GM10266 (cell line): ENCODE results near the gene CD160.

ENCODE experiments used
- DNase-seq: peaks from one replicate; pipeline ENCODE4 v3.0.0; 2012; ENCODE audit errors: extremely low spot score
- TF ChIP-seq, protein P1 (sequence below): IDR thresholded peaks from 2 replicates; pipeline ENCODE4 v1.5.1; 2012; ENCODE audit warnings: mild to moderate bottlenecking, low read depth; ENCODE audit not compliant: control insufficient read depth, insufficient read depth; ENCODE audit errors: missing control alignments

Gene CD160

DNA sequence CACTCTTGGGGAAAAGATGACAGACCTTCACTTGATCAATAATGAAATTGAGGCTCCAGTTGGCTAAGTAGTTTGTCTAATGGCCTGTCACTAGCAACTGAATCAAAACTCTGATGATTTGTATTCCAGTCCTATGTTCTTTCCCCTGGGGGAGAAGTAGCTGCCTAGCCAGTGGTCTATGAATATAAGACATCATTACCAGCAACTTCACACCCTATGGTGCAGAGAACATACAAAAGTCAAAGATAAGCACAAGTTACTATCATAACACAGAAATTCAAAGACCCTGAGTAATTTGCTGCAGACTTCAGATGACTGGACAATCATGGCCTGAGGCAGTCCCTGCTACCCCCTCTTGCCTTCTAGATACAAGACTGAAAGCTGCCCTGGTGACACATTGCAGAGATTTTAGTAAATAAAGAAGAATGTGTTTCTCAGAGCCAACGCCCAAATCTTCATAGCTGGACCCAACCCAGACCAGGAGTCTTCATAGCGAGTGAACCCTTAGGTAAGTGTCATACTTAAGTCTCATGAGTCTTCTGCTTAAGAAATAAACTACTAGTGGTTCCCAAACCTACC is 13.1 kb upstream of the CD160 start:
- TF ChIP-seq, protein P1, sequence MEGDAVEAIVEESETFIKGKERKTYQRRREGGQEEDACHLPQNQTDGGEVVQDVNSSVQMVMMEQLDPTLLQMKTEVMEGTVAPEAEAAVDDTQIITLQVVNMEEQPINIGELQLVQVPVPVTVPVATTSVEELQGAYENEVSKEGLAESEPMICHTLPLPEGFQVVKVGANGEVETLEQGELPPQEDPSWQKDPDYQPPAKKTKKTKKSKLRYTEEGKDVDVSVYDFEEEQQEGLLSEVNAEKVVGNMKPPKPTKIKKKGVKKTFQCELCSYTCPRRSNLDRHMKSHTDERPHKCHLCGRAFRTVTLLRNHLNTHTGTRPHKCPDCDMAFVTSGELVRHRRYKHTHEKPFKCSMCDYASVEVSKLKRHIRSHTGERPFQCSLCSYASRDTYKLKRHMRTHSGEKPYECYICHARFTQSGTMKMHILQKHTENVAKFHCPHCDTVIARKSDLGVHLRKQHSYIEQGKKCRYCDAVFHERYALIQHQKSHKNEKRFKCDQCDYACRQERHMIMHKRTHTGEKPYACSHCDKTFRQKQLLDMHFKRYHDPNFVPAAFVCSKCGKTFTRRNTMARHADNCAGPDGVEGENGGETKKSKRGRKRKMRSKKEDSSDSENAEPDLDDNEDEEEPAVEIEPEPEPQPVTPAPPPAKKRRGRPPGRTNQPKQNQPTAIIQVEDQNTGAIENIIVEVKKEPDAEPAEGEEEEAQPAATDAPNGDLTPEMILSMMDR = no peak
- DNase-seq = no peak

DNA sequence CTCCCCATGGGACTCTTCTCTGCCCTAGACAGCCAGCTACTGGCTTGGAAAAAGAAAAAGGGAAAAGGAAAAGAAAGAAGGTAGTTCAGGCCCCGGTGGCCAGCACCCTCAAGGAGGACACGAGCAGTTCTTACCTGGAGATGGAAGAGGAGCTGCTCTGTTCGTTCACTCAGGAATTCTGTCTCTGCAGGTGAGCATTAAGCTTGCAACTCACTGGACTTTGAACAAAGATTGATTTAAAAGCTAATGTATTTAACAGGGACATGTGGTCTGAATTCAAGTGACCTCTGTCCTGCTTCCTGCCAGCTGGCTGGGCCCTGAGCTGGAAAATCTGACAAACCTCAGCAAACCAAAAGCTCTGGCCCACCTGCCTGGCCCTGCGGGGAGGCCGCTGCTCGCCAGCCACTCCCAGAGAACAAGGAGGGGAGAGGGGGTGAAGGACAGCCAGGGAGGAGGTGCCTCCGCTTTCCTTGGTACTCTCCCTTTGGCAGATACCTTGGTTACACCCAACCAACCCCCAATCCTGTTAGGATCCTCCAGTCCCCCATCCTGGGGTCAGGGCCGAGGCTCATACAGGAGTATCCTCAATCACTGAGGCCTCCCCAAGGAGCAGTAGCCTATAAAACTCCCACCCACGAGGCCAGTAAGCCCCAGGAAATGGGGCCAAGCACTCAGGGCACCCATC is 12.0 kb upstream of the CD160 start, which contains the start of gene PDZK1:
PDZK1 (minus strand) TSS at position 186 of the 685 bp plus-strand sequence. CDS start 19,347 bp downstream, outside the sequence.
- TF ChIP-seq, protein P1 = no peak
- DNase-seq = no peak

DNA sequence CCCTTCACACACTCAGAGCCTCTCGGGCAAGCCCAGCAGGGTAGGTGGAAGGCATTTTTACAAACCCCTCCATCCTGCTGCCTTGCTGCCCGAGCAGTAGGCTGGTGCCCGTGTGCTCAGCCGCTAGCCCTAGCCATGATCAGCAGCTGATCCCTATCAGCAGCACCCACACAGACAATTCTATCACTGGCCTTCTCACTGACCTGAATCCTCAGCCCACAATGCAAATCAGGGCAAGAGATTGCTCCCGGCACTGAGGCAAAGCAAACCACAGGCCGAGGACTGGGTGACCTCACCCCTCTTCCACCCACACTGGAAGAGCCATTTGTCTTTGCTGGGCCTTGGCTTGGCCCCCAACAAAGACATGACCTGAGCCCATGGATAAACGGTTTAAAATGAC is 11.2 kb upstream of the CD160 start:
- DNase-seq = peak; percentile 32

DNA sequence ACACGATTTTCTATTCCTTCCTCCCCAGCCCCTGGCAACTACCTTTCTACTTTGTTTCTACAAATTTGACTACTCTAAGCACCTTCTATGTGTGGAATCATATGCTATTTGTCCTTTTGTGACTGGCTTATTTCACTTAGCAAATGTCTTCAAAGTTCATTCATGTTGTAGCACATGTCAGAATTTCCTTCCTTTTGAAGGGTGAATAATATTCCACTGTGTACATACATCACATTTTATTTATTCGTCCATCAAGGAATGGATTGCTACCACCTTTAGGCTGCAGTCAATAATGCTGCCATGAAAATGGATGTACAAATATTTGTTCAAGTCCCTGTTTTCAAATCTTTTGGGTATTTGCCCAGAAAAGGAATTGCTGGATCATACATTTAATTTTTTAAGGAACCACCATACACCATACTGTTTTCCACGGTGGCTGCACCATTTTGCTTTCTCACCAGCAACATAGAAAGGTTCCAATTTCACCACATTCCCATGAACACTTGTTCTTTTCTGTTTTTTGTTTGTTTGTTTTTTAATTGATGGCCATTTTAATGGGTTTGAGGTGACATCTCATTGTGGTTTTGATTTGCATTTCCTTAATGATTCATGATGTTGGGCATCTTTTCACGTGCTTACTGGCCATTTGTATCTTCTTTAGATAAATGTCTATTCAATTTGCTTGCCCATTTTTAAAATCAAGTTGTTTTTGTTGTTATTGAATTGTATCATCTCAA is 8.8 kb upstream of the CD160 start:
- TF ChIP-seq, protein P1 = no peak
- no peak for DNase-seq

More for the DNA sequence above, 11.2 kb upstream of the CD160 start:
- TF ChIP-seq, protein P1 = no peak

DNA sequence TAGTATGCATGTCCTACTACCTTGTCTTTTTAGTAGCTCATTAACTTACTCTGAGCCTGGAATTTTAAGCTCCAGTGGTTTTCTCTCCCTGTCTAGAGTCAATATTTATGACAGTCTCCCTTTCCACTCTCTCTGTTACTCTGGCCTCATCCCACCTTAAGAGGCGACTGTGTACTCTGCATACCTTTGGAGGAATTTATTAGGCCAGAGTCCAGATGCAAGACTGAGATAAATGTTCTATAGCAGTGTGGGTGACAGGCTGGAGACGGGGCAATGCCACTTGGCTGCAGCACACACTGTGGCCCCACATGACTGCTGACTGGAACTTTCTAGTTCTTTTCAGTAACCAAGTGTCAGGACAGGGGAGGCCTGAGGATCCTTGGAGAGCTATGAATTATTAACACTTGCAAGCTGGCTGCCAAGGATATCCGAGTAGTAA is 8.1 kb upstream of the CD160 start:
- no peak for DNase-seq
- TF ChIP-seq, protein P1 = no peak

DNA sequence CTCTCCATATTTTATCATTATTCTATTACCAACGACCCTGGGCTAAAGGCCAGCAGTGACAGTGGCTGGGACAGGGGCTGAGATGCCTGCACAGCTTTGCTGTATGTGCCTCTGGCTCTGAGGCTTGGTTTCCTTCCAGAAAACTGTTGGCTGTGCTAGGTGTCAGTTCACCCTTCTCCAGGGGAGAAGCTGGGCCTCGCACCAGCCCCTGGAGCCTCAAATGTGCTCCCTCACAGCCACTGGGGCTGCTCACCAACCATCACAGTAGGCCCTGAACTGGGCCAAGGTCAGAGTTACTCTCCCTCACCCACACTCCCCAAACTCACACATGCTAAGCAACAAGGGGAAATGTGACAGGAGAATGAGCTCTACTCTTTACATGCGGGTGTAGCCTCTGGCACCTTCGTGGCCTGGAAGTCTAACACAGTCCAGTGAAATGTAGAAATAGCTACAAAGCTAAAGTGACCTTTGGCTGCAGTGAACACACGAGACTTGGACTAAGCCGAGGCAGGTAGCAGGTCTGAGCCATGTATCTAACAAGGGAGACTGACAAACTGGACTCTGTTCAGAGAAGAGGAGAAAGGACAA is 4.7 kb upstream of the CD160 start:
- TF ChIP-seq, protein P1 = no peak
- no peak for DNase-seq
